GM18498 (cell line): ENCODE measurements around the gene SCD5.
A peak's percentile ranks its signal among the peaks of the same experiment; 100 is the strongest.

Experiments
- ATAC-seq: cut with Tn5 transposase; IDR thresholded peaks from one replicate; pipeline ENCODE4 v1.9.1; 2021; ENCODE audit warnings: mild to moderate bottlenecking, moderate library complexity; ENCODE audit not compliant: unreplicated experiment

SCD5 gene

DNA sequence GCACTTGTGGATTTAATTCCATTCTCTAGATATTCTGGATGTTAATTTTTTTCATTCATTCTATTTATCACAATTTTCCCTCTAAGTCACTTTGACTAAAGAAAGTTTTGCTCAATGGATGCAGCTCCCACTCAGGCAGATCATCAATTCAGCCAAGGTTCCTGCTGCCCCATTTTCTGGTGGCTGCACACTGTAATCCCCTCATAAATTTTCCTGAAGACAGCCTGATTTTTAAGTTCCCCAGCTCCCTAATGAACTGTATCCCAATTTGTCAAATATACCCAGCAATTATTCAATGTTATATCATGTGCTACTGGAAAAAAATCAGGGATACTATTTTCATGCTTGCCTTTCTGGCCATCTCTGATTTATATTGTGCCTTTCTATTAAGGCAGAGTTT lies 61.2 kb downstream of the SCD5 start:
- ATAC-seq: no peak

DNA sequence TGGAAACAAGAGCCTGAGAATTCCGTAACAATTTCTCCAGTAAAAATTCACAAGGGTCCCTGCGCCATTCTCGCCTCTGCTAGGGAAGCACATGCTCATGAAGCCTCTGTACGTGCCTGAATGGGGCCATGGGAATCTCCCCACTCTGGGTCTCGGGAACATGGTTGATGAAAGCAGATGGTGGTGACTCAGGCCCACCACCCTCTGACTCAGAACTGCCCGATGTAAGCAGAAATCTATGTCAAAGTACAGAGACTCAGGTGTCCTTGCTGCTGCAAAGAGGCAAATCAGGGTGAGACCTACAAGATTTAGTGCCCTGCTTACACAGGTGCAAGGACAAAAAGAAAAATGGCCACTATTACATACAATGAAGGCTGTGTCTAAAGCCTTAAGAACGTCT lies 65.0 kb downstream of the SCD5 start:
- no peak for ATAC-seq

DNA sequence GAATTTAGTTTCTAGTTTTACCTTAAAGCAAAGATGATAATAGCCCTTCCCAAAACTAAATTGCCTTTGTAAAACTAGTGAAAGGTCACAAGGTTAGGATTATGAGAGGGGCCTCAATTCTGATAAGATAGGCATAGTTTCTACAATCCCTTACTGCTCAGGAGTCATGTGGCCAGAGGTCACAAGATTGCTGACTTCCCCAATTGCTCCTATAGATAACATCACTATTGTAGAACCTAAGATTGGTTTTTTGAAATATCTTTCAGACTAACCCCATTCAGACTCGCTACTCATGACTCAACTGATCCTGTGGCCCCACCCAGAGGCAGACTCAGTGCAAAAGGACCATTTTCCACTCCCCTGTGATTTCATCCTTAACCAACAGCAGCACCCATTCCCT lies 70.3 kb downstream of the SCD5 start:
- ATAC-seq: no peak

DNA sequence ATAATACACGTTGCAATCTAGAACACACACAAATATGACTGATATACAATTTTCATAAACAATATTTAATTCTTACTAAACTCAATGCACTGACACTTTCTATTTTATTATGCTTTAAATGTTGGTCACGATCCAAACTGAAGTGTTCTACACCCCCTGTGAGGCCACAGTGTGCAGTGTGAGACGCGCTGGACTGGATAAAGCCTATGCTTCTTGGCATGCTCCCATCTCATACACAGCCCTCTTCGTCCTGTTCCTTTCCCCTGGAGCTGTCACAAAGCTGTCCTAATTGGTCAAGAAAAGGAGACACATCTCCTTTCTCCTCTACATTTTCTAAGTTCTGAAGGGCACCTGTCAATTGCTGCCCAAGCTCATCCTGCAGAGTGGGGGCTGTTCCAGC lies 72.0 kb downstream of the SCD5 start:
- ATAC-seq: no peak

DNA sequence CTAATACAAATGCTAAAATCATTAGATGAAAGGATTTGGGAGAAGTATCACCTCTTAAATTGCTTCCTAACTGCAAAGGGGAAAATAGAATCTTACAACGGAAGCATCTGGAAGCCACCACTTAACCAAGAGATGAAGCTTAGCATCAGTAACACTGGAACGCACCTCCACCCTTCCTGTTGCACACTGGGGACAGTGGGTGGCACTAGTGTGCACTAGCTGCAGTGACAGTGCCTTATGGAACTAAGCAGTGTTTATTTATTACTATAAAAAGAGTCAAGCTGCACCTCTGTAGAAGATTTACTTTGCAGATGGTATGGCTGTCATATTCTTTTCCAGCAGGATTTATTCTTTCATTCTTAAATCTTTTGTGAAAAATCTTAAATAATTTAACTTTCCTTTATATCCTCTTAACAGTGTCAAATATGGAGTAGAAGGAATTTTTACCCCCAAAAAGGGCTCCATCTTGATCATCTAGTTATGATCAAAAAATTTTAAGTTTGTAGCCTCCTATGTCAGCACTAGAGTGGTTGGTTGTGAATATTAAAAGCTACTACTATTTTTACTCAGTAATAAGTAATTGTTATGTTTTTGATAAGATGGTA lies 76.7 kb downstream of the SCD5 start:
- peak; percentile 90 for ATAC-seq

DNA sequence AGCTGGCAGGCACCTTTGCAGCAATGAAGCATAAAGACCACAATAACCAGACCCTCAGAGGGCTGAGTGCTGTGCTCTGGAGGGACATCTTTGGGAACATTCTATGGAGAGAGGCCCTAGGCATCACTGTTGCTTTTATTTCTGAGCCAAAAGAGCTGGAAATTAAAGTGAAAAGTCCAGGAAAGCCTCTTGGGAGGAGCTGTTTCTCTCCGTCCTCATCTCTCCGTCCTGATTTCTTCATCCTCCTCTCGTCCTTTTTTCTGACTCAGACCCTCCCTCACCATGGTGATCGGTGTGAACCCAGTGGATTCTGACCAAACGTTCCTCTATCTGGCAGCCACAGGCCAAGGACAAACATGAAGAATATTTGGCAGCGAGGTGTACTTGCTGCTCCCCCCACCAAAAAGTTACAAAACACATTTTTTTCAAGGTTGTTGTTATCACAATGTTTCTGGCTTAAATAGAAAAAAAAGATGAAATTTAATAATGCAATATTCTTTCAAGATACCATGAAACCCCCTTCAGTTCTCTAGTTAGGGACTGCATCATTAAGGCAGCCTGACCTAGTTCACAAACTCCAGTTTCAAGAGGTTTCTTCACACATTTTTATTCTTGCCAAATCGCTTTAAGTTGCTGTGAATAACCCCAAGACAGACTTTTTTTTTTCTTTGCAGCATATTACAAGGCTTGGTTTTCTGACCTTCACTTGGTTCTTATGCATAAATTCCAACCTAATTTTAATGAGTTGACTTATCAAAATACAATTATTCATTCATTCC lies 80.2 kb downstream of the SCD5 start:
- no peak for ATAC-seq

DNA sequence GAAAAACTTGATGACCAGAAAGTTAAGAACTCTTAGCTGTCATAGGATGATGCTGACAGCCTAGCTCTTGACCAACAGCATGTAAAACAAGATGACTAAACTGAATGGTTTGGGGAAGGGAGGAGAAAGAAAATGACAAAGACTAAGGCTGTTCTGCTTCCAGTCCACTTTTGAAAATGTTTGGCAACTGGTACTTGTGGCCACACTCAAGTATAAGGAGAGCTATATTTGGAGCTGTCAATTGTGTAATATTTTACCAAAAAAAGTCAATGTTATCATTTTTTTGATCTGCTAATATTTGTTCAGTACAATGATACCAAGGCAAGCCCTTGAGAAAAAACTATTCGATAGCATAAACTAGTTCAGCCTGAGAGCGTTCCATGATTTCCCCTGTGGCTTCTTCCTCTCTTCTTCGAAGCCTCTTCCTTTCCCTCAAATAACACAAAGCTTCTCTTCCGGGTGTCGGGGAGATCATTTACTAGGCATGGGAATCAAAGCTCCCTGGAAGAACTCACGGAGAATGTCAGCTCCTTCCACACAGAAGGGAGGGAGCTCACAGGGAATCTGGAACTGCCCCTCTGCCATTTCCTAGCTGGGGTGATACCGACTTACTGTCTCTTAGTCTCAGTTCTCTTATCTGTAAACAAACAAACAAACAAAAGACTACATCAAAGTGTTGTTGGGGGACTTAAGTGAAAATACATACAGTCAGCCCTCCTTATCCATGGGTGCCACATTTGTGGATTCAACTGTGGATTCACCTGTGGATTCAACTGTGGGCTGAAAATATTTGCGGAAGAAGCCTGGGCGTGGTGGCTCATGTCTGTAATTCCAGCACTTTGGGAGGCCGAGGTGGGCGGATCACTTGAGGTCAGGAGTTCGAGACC lies 82.6 kb downstream of the SCD5 start:
- ATAC-seq: no peak

DNA sequence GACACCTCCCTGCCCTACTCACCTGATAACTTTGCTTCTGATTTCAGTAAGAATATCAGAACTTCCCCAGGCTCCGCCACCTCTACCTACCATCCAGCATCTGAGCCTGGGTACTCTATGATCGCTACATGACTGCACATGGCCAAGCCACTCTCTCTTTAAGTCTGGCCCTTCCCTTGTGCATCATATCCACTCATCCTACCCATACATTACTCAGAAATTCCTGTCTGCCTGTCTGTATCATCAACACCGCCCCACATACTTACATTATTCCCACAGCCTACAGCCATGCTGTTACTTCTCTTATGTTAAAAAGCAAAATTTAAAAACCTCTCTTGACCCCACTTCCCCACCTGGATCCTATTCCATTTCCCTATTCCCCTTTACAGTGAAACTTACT lies 84.7 kb downstream of the SCD5 start:
- ATAC-seq: no peak

DNA sequence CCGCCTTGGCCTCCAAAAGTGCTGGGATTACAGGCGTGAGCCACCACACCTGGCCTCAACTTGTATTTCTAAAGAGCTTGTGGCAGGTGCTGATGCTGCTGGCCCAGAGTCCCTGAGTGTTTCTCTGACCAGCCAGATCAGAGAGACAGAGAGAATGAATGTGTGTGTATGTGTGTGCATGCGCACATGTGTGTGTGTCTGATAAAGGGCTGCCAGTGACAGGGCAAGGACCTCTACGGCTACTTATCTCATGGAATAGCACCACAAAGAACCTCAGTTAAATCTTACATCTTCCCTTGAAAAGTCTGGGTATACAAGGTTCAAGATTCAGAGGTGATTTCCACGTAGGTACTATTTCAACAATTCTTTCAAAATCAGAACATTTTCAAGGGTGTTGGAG lies 86.0 kb downstream of the SCD5 start:
- ATAC-seq: no peak

DNA sequence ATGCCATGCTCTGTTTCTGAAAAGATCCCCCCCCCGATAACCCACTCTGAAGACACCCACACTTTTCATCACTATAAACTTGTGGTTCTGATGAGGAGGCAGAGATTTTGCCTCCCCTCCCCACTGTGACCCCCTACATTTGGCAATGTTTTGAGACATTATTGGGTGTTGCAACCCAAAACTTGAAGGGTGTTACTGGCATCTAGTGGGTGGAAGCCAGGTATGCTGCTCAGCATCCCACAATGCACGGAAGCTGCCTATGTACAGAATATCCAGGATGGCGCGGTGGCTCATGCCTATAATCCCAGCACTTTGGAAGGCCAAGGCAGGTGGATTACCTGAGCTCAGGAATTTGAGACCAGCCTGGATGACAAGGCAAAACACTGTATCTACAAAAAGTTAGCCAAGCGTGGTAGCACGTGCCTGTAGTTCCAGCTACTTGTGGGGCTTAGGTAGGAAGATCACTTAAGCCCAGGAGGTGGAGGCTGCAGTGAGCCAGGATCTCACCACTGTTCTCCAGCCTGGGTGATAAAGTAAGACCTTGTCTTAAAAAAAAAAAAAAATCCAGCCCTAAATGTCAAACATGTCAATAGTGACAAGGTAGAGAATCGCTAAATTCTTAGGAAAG lies 87.3 kb downstream of the SCD5 start:
- no peak for ATAC-seq

DNA sequence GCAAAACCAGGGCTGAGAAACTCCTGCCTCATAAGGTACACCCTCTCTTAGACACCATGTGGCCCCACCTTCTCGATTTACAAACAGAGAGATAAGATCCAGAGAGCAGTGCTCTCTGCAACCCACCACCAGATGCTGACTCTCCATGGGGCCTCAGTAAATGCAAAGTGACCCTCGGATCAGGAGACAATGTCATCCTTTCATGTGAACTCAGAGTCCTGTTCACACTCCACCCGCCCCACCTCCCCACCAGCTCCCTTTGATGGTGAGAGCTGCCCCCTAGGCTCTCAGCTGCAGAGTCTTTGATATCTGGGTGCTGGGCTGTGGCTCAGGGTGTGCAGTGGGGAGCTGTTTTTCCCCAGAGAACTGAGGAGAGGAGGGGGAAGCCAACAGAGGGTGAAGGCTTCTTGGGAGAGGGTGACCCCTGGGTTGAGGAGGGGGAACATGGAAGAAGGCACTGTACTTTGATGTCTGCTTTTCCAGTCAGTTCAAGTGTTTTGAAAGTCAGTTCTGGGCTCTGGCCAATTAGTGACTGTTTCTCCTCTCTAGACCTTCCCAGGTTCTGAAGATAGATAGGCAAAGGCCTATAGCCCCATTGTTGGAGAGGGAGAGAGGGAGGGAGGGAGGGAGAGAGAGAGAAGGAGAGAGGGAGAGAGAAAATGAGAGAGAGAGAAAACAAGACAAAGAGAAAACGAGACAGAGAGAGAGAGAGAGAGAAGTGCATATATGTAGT lies 88.2 kb downstream of the SCD5 start:
- no peak for ATAC-seq

DNA sequence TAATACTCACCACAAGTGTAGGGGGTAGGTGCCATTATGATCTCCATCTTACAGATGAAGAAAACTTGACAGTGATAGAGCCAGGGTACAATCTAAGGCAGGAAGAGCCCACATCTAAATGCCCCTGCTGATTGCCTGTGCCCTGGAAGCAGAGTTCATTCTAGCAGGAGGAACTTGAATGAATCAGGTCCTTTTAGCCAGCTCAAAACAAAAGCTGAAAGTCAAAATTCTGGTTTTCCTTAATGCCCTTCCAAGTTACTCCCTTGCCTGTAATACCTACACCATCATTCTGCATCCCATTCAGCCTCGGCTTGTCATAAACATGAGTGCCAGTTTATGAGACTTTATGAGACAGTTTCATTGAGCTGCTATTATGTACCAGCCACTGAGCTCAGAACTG lies 89.6 kb downstream of the SCD5 start:
- no peak for ATAC-seq

DNA sequence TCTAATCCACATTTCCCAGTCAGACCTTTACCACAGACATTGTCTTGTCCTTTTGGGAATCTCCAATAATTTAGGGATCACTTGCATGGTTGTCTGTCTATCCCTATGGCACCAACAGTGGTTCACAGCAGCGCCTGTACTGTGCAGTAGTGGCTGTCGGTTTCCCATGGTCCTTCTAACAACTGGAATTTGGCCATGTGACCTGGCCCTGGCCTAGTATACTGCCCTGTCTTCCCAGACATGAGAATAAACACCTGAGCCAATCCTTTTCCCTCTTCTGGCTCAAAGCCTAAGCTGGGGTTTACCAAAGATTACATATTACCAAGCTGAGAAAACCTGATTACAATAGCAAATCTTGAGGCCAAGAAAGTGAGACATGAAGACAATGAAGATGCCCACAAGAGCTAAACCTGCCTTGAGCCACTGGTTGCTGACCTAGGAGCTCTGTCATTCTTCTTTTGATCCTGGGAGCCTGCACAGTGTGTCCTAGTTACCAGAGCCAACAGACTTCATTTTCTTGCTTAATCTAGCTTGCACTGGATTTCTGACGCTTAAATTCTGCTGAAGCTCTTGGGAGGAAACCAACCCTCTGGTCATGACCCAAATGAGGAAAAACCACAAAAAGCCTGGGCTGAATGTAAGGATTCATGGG lies 92.1 kb downstream of the SCD5 start:
- no peak for ATAC-seq

DNA sequence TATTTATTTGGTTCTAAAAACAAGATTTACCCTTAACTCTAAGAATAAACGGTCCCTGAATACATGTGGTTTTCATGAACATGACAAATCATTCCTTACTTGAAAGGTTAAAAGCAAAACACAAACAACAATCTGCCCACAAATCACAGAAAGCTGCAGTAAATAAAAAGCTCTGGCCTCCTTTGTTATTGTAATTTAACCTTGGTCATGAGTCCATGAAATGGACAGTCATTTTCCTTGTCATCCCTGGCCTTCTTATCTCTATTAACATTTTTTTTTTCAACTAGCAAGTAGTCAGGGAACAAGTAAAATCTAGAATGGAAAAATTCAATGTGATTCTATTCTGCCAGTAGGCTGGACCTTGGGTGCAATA lies 92.7 kb downstream of the SCD5 start:
- ATAC-seq: no peak

DNA sequence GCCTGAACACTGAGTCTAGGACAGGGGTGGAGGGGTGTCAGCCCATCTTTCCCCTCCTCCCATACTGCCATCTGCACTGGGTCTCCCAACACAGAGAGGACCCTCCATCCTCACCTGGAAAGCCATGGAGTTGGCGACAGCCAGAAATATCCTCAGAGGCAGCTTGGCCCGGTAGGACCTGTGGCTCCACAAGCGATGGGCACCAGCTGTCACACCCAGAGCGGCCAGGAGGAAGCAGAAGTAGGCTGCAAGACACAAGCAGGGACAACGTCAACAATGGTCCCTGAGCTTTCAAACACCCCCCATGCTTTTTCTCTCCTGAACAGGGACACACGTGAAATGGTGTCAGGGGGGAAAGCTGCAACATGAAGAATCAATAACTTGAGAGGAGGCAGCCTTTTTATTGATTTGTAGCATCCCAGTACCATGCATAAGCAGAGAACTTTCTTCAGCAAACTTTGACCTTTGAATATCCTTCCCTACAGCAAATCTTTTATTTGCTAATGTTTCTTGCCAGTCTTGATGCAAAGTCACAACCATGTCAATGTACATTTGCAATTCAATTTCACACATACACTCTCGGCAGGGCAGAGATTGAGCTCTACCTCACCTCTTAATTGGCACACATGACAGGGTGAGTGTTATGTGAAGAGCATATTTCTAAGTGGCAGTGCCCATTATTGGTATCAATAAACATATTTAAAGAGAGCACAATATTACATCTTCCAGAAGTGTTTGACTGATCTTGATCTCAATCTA lies 93.2 kb downstream of the SCD5 start:
- no peak for ATAC-seq

DNA sequence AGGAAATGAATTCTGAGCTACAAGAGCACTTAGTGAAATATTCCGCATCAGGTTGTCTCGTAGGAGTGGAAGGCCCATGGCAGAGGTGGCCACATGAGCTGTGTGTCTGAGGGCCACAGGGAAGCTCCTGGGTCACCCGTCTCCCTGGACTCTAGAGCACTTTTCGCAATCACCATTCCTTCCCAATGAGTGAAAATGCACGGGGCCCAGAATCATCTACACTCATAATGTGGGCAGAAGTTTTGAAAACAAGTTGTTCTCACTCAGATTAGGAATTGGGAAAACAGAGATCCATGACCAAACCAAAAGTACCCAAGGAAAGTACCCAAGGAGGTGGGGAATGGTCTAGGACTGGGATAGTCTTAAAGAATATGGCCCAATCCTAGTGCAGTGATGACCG lies 94.4 kb downstream of the SCD5 start:
- ATAC-seq: no peak

DNA sequence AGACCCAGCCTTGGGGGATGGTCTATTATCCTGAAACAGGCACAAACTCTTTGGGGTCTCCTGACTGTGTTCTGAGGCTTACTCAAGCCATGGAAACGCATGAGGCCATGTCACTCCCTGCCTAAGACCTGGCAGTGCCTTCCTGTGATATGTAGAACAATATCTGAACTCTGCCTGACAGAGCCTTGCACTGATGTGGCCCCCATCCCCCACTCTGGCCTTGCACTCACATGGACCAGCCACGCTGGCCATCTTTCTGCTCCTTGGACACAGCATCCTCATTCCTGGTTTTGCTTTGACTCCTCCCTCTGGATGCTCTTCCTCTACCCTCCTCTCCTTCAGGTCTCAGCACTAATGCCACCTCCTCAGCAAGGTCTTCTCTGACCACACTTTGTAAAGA lies 100.2 kb downstream of the SCD5 start:
- no peak for ATAC-seq

DNA sequence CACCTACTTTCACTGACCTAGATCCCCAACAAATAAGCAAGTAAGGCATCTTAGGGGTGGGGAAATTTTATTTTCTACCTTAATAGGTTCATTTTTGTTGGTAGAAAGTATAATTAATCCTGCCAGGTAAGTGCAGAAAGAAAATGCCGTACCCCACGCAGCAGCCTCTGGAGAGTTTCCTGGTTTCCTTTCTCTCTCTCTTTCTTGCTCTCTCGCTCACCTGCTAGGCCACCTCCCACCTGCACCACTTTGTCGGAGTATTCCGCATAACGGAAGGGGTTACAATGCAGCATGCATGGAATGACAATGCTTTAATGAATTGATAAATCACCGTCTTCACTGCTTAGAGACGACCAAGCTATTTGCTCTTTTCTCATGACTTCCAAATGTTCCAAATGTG lies 101.0 kb downstream of the SCD5 start:
- no peak for ATAC-seq

DNA sequence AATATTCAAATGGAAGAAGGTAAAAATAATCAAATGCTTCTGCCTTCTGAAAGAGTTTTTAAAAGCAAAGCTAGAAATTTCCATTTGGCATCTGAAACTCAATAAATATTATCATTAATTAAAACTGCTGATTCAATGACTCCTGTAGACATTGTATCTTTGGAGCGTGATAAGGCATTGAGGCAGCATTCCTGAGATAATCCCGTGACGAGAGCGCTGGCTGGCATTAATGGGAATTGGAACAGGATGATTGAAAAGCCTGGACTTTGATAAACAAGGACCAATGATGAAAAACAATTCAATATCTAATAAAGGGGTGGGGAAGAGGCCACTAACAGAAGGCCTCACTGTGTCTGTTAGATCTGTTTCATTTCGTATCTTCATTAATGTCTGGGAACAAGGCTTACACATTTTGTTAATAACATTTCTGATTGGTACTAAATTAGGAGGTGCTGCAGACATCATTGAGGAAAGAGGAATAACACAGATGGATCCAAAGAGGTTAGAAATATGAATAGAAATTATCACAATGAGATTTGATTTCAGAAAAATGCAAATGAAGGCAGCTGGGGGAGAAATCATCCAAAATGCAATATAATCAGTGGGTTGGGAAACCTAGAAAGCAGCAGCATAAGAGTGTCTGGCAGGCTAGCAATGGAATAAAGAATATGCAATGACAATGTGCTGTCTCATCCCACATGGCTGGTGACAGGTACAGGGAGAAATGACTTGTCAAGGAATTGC lies 102.3 kb downstream of the SCD5 start:
- ATAC-seq: no peak
